Skin of body (tissue), 2 donors: ENCODE measurements around the gene NUP210L. TPM values are rescaled to one million over a fixed set of nuclear protein-coding genes. Genes with fewer than 3 reads are reported as not detected.
A peak's percentile ranks its signal among the peaks of the same experiment; 100 is the strongest.

Experiments used
- DNase-seq: peaks from one replicate; lab custom pipeline; 2025; lab: John Stamatoyannopoulos, UW
- total RNA-seq: library from RNA; depleted of rRNA; stranded (reverse); fragments of >200 nt; gene quantifications from one replicate; pipeline ENCODE4 v1.2.3, GENCODE V29; 2014

NUP210L gene
- 0.10 TPM for total RNA-seq

- no peak for DNase-seq
These were observed at the start of gene NUP210L for GRCh38 chr1:154154534-154155191. Gene NUP210L, minus strand, starts transcription at chr1:154155073.

- DNase-seq: no peak
These were observed 44.6 kb upstream of the NUP210L start for GRCh38 chr1:154199563-154199879.

GRCh38 chr1:154198756-154199562 is 44.1 kb upstream of the NUP210L start:
- peak; percentile 64 for DNase-seq

- no peak for DNase-seq
These were observed 38.9 kb upstream of the NUP210L start for GRCh38 chr1:154193821-154194220.

GRCh38 chr1:154192476-154192875 is 37.6 kb upstream of the NUP210L start:
- no peak for DNase-seq

- DNase-seq: no peak
These were observed 37.2 kb upstream of the NUP210L start, which contains the start of gene TPM3 for GRCh38 chr1:154191990-154192461. Gene TPM3, minus strand, starts transcription at chr1:154192100. Its CDS starts 82 bp downstream, at chr1:154192018.

GRCh38 chr1:154190550-154190949 is 35.7 kb upstream of the NUP210L start:
- no peak for DNase-seq

GRCh38 chr1:154186852-154187501 is 32.1 kb upstream of the NUP210L start:
- DNase-seq: no peak

- no peak for DNase-seq
These were observed 31.3 kb upstream of the NUP210L start for GRCh38 chr1:154186177-154186576.

GRCh38 chr1:154183046-154183915 is 28.4 kb upstream of the NUP210L start:
- DNase-seq: peak; percentile 84

GRCh38 chr1:154182344-154183045 is 27.6 kb upstream of the NUP210L start:
- peak; percentile 69 for DNase-seq

GRCh38 chr1:154181944-154182343 is 27.1 kb upstream of the NUP210L start:
- peak; percentile 69 for DNase-seq

GRCh38 chr1:154179946-154180687 is 25.2 kb upstream of the NUP210L start:
- DNase-seq: no peak

GRCh38 chr1:154178911-154179811 is 24.3 kb upstream of the NUP210L start:
- DNase-seq: no peak

- no peak for DNase-seq
These were observed 23.1 kb upstream of the NUP210L start for GRCh38 chr1:154178013-154178412.

GRCh38 chr1:154176337-154176736 is 21.5 kb upstream of the NUP210L start:
- DNase-seq: peak; percentile 38

GRCh38 chr1:154174654-154175053 is 19.8 kb upstream of the NUP210L start:
- DNase-seq: no peak

GRCh38 chr1:154171880-154172279 is 17.0 kb upstream of the NUP210L start:
- no peak for DNase-seq

- DNase-seq: no peak
These were observed 16.3 kb upstream of the NUP210L start for GRCh38 chr1:154171223-154171583.
